Measurements from ENCODE around the gene LAMA2. TPM values are rescaled to one million over a fixed set of nuclear protein-coding genes. Genes with fewer than 3 reads are reported as not detected.

The LAMA2 gene
- polyA plus RNA-seq, 3 donors: not detected

DNA sequence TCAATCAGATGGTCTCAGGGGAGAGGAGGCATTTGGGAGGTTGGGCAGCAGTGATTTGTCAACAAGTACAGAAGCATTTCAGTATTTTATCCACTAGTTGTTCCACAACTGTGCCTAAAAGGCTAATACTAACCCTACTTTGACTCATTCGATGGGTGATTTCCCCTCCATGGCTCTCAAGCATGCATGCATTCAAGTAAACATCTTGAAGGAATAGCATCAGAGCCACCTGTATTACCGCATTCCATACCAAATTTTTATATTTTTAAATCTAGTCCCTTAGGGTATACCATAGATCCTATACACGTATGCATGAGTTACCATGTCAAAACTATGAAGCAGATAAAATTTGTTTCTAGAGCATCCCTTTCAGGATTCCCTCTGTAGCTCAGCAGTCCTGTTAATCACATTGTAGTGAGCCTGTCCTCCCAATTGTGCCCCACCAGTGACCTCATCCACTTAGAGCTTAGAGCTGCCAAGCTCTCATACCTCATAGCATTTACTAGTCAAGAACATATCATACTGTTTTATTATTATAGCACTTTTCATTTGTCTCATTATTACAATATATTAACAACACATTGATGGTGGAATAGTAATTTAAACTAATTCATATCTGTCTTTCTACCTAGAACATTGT, 213.8 kb downstream of the LAMA2 start:
- Mint-ChIP-seq H3K4me3 (no peak overlapping the region), H3K9me3 (peaks cover 0 to 2% (median 0%) of the 10 kb centered on the region in 7 donors), H3K4me1 (no peaks in the 10 kb centered on the region), H3K27ac (no peak overlapping the region), H3K36me3 (no peaks in the 10 kb centered on the region), H3K27me3 (ENCODE audit: low read depth in 3 of 3) (peaks cover 0 to 2% (median 0%) of the 10 kb centered on the region in 3 donors)
- Histone ChIP-seq H3K27ac (ENCODE audit: low read depth in 1 of 2, low read length in 2 of 2) (no peak overlapping the region), H3K4me2 (replicated peaks; ENCODE audit: extremely low read depth, low read length, poor library complexity, severe bottlenecking) (no peak overlapping the region), H3K27me3 (ENCODE audit: control insufficient read depth in 2 of 2, insufficient read depth in 2 of 2, low read length in 2 of 2) (no peaks in the 10 kb centered on the region), H3K9ac (ENCODE audit: insufficient read depth, low read length, poor library complexity, severe bottlenecking) (no peak overlapping the region), H3K4me3 (replicated peaks in 1 of 3; ENCODE audit: low read depth in 2 of 3, low read length in 3 of 3) (no peak overlapping the region), H3K36me3 (replicated peaks in 1 of 2; ENCODE audit: control insufficient read depth in 1 of 2, insufficient read depth in 2 of 2, low read length in 2 of 2) (no peaks in the 10 kb centered on the region), H3K79me2 (ENCODE audit: insufficient read depth, low read length) (no peaks in the 10 kb centered on the region), H4K20me1 (ENCODE audit: insufficient read depth, low read length) (no peaks in the 10 kb centered on the region), H3K9me3 (replicated peaks in 1 of 2; ENCODE audit: control insufficient read depth in 1 of 2, insufficient read depth in 1 of 2, low read length in 2 of 2) (no peaks in the 10 kb centered on the region), H3K4me1 (ENCODE audit: control insufficient read depth in 1 of 2, insufficient read depth in 2 of 2, low read length in 2 of 2) (no peaks in the 10 kb centered on the region), H2AFZ (ENCODE audit: insufficient read depth, low read depth, low read length, poor library complexity, severe bottlenecking) (no peak overlapping the region)
- TF ChIP-seq, protein P1, sequence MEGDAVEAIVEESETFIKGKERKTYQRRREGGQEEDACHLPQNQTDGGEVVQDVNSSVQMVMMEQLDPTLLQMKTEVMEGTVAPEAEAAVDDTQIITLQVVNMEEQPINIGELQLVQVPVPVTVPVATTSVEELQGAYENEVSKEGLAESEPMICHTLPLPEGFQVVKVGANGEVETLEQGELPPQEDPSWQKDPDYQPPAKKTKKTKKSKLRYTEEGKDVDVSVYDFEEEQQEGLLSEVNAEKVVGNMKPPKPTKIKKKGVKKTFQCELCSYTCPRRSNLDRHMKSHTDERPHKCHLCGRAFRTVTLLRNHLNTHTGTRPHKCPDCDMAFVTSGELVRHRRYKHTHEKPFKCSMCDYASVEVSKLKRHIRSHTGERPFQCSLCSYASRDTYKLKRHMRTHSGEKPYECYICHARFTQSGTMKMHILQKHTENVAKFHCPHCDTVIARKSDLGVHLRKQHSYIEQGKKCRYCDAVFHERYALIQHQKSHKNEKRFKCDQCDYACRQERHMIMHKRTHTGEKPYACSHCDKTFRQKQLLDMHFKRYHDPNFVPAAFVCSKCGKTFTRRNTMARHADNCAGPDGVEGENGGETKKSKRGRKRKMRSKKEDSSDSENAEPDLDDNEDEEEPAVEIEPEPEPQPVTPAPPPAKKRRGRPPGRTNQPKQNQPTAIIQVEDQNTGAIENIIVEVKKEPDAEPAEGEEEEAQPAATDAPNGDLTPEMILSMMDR (IDR thresholded peaks at IDR 0.05): no peak
- intact Hi-C loops (cut with micrococcal nuclease): no loop called here
- 84% methylated on average over 3 of the region's 3 CpGs for WGBS (ENCODE audit: insufficient coverage)
- DNase-seq: no peak

GRCh38 chr6:129098061-129098553, 215.2 kb downstream of the LAMA2 start:
- H3K4me2 ChIP-seq (replicated peaks; ENCODE audit: extremely low read depth, low read length, poor library complexity, severe bottlenecking): no peak overlapping the region
- H3K4me1 ChIP-seq (ENCODE audit: control insufficient read depth in 1 of 2, insufficient read depth in 2 of 2, low read length in 2 of 2): no peaks in the 10 kb centered on the region
- no peaks in the 10 kb centered on the region for H4K20me1 ChIP-seq (ENCODE audit: insufficient read depth, low read length)
- Mint-ChIP-seq H3K27me3 (ENCODE audit: low read depth in 3 of 3) (peaks cover 0 to 2% (median 2%) of the 10 kb centered on the region in 3 donors), H3K27ac (no peak overlapping the region), H3K36me3 (no peaks in the 10 kb centered on the region), H3K4me1 (no peaks in the 10 kb centered on the region), H3K9me3 (peaks cover 0 to 4% (median 0%) of the 10 kb centered on the region in 7 donors), H3K4me3 (no peak overlapping the region)
- no peaks in the 10 kb centered on the region for H3K9me3 ChIP-seq (replicated peaks in 1 of 2; ENCODE audit: control insufficient read depth in 1 of 2, insufficient read depth in 1 of 2, low read length in 2 of 2)
- no peak overlapping the region for H3K27ac ChIP-seq (ENCODE audit: low read depth in 1 of 2, low read length in 2 of 2)
- no peaks in the 10 kb centered on the region for H3K36me3 ChIP-seq (replicated peaks in 1 of 2; ENCODE audit: control insufficient read depth in 1 of 2, insufficient read depth in 2 of 2, low read length in 2 of 2)
- WGBS (ENCODE audit: insufficient coverage): 93% methylated on average over 2 of the region's 9 CpGs
- no peaks in the 10 kb centered on the region for H3K79me2 ChIP-seq (ENCODE audit: insufficient read depth, low read length)
- no peaks in the 10 kb centered on the region for H3K27me3 ChIP-seq (ENCODE audit: control insufficient read depth in 2 of 2, insufficient read depth in 2 of 2, low read length in 2 of 2)
- no peak overlapping the region for H3K9ac ChIP-seq (ENCODE audit: insufficient read depth, low read length, poor library complexity, severe bottlenecking)
- no peak overlapping the region for H2AFZ ChIP-seq (ENCODE audit: insufficient read depth, low read depth, low read length, poor library complexity, severe bottlenecking)
- DNase-seq: no peak
- H3K4me3 ChIP-seq (replicated peaks in 1 of 3; ENCODE audit: low read depth in 2 of 3, low read length in 3 of 3): no peak overlapping the region
- intact Hi-C loops (cut with micrococcal nuclease): no loop called here
- TF ChIP-seq, protein P1 (IDR thresholded peaks at IDR 0.05): no peak
